GM12801 (cell line): ENCODE results near the gene ZBTB20.

Experiments
- TF ChIP-seq, protein P1 (sequence below): IDR thresholded peaks from one replicate; pipeline ENCODE4 v1.5.1; 2011; ENCODE audit warnings: control low read depth; ENCODE audit not compliant: insufficient read length; ENCODE audit errors: extremely low read depth

The ZBTB20 gene

DNA sequence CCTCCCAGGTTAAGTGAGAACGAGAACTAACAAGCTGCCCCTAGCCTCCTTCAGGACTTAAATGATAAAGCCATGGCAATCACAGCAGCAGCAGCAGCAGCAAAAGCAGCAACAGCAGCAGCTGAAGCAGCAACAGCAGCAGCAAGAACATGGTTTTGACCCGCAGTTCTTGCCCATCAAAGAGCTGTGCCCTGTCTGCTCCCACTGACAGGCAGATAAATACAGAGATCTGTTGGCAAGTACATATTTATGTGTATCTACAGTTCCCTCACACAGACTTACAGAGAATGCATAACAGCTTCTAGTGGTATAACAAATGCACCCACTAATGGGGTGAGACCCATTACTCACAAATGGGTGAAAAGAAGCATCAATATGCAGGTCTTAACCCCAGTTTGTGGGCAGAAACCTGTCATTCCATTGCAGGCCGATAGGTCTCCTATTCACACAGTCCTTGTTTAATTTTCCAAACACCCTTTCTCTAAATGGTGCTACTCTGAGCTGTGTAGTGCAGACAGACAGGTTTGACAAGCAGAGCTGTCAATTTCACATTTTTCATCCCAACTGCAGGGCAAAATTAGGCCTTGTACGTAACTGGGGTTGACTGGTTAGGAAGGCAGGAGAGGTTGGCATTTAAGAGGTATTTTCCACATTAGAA lies 537.0 kb downstream of the ZBTB20 start:
- TF ChIP-seq, protein P1, sequence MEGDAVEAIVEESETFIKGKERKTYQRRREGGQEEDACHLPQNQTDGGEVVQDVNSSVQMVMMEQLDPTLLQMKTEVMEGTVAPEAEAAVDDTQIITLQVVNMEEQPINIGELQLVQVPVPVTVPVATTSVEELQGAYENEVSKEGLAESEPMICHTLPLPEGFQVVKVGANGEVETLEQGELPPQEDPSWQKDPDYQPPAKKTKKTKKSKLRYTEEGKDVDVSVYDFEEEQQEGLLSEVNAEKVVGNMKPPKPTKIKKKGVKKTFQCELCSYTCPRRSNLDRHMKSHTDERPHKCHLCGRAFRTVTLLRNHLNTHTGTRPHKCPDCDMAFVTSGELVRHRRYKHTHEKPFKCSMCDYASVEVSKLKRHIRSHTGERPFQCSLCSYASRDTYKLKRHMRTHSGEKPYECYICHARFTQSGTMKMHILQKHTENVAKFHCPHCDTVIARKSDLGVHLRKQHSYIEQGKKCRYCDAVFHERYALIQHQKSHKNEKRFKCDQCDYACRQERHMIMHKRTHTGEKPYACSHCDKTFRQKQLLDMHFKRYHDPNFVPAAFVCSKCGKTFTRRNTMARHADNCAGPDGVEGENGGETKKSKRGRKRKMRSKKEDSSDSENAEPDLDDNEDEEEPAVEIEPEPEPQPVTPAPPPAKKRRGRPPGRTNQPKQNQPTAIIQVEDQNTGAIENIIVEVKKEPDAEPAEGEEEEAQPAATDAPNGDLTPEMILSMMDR, result no peak

DNA sequence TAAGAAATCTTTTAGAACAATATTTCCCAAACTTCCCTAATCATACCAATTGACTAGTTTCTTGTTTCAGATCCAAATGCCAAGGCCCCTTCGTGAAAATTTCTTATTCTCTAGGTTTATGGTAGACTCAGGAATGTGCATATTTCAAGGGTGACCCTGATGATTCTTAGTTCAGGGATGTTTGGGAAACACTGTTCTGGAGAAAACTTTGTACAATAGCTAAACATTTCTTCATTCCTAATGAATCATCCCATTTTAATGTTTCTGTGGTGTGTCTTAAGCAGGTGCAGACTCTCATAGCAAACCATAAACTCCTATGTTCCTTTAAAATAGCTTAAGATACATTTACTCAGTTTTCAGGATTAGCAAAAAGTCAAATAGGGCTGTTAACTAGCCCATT lies 538.8 kb downstream of the ZBTB20 start:
- TF ChIP-seq, protein P1, result no peak

DNA sequence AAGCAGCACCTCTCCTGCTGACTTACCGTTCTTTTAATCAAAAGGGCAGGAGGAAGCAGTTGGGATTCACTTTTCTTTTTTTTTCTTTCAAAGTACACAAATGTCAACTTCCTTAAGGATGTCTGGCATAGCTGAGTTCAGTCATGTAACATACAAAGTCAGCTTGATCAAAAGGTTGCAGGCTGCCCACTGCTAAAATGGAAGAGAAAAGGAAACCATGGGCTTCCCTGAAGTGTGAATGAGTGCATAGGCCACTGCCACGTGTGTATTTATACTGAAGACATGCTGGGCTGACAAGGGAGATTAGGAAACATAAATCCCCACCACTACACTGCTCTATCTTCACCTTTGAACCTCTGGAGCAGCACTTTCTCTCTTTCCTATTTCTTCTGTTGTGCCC lies 540.8 kb downstream of the ZBTB20 start:
- TF ChIP-seq, protein P1, result no peak

- TF ChIP-seq, protein P1, result no peak
These were observed 546.5 kb downstream of the ZBTB20 start for GRCh38 chr3:114600571-114600970.

DNA sequence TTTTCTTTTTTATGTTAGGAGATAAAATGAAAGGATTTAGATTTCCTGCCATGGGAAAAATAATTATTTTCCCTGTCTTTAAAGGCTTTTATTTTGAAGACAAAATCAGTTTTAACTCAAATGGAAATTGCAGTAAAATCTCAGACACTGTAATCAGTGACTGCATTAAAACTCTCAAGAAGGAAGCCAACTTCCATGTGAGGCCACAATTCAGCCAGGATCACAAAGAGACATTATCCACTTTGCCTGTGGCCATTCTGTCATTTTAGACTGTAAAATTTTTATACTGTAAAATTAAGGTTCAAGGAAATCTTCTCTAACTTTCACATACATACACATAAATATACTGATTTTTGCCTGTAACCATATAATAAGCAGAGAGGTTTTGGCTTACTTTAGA lies 549.2 kb downstream of the ZBTB20 start:
- TF ChIP-seq, protein P1, result no peak

GRCh38 chr3:114597012-114597411 lies 550.1 kb downstream of the ZBTB20 start:
- TF ChIP-seq, protein P1, result no peak

DNA sequence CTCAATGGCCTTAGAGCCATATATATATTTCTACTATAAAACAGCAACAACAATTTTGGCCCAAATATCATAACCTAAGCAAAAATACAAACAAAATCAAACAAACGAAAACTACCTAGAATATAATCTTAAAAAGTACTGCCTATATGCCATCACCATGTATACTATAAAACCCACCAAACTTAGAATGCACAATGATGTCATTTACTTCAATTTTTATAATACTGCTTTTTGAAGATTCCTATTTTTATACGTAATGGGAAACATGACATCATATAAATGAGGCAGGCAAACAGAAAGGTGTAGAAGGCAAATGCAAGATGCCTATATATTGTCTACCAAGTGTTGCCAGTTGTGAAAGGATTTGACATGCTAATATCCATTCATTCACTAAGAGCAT lies 550.9 kb downstream of the ZBTB20 start:
- TF ChIP-seq, protein P1, result no peak
